Upper lobe of left lung (tissue), 6 donors: ENCODE results near the gene HMGB2. TPM values are rescaled to one million over a fixed set of nuclear protein-coding genes. Genes with fewer than 3 reads are reported as not detected.

Source experiments
- ATAC-seq, 2 donors: fragments of 200-7000 bp; cut with Tn5 transposase; one replicate each; pipeline ENCODE4 v1.9.1; 2022; ENCODE audit warnings: mild to moderate bottlenecking in 2 of 2, moderate library complexity in 2 of 2; ENCODE audit not compliant: low FRiP score in 2 of 2
- DNase-seq, 2 donors: peaks; one replicate each; pipeline ENCODE4 v3.0.0-alpha.2; 2019 to 2020
- H3K27ac ChIP-seq, 4 donors: fragments of 200-600 bp; sonication (generic); one replicate each; pipeline ENCODE4 v1.5.1; 2016 to 2019
- H3K27me3 ChIP-seq, 4 donors: fragments of 200-600 bp; sonication (generic); one replicate each; pipeline ENCODE4 v1.5.1; 2017 to 2019
- H3K36me3 ChIP-seq, 4 donors: fragments of 200-600 bp; sonication (generic); one replicate each; pipeline ENCODE4 v1.5.1; 2016 to 2019
- H3K4me1 ChIP-seq, 4 donors: fragments of 200-600 bp; sonication (generic); one replicate each; pipeline ENCODE4 v1.5.1; 2018 to 2019
- H3K4me3 ChIP-seq, 4 donors: fragments of 200-600 bp; sonication (generic); one replicate each; pipeline ENCODE4 v1.5.1; 2017 to 2019; ENCODE audit warnings: mild to moderate bottlenecking in 2 of 4, moderate library complexity in 1 of 4
- H3K9me3 ChIP-seq, 4 donors: fragments of 200-600 bp; sonication (generic); one replicate each; pipeline ENCODE4 v1.5.1; 2018 to 2019
- CTCF ChIP-seq, 6 experiments: fragments of 450-650 bp in 4 of 6; fragments of 200-600 bp in 2 of 6; sonication (generic) in 2 of 6; IDR thresholded peaks; one replicate each; pipeline ENCODE4 v1.5.1; 2016 to 2019; ENCODE audit warnings: antibody characterized with exemption in 6 of 6
- EP300 ChIP-seq, 4 donors: sonication (generic); formaldehyde crosslinking; IDR thresholded peaks; one replicate each; pipeline ENCODE4 v1.5.1; 2017; ENCODE audit warnings: antibody characterized with exemption in 4 of 4, control low read depth in 2 of 4
- POLR2A ChIP-seq, 4 donors: fragments of 450-650 bp; IDR thresholded peaks; one replicate each; pipeline ENCODE4 v1.5.1; 2016 to 2017; ENCODE audit warnings: antibody characterized with exemption in 4 of 4, mild to moderate bottlenecking in 2 of 4
- POLR2AphosphoS5 ChIP-seq, 2 donors: sonication (generic); formaldehyde crosslinking; IDR thresholded peaks; one replicate each; pipeline ENCODE4 v1.5.1; 2017; ENCODE audit warnings: antibody characterized with exemption in 2 of 2
- WGBS, 2 donors: methylation state at CpG; one replicate each; pipeline ENCODE4 v1.1.5; 2017 to 2018; 5-methylcytosine and 5-hydroxymethylcytosine counted together
- total RNA-seq, 6 donors: library from RNA; depleted of rRNA in 4 of 6; stranded (reverse); fragments of >200 nt in 4 of 6; gene quantifications; one replicate each; pipeline versions ENCODE4 v1.1.0 to v1.2.1, GENCODE V29; 2016 to 2021
- donor health status: DM: no; HTN: no; CAD: no; lungs with moderate emphysema.
- donor health status: DM: no; HTN: yes; CAD: no; lungs with severe emphysema.

The HMGB2 gene
- total RNA-seq, 6 donors from 2014 or later = 37.5 to 72.7 (median 54.8) TPM

DNA sequence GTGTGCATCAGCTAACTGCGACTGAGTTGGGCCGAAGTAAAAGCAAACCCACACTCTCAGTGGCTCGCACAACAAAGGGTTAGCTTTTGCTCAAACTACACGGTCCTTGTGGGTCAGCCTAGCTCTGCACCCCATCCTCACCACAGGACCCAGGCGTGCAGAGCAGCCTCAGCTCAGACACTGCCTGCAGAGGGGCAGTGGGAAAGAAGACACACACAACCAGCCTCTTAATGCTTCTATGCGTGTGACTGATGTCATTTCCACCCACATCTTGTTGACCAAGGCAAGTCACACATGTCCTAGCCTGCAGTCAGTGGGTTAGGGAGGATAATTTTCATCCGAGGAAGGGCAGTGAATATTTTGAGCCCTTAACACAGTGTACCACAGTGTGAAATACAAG lies 40.5 kb downstream of the HMGB2 start:
- Histone ChIP-seq H3K9me3 (no peaks in the 10 kb centered on the region), H3K4me1 (no peaks in the 10 kb centered on the region), H3K27ac (no peak overlapping the region), H3K4me3 (no peak overlapping the region), H3K36me3 (peaks cover 0 to 9% (median 4%) of the 10 kb centered on the region in 4 donors), H3K27me3 (no peaks in the 10 kb centered on the region)
- no peak for ATAC-seq
- no peak for TF ChIP-seq POLR2AphosphoS5 (IDR thresholded peaks at IDR 0.05)
- no peak for TF ChIP-seq EP300 (IDR thresholded peaks at IDR 0.05)
- no peak for TF ChIP-seq POLR2A (IDR thresholded peaks at IDR 0.05)
- TF ChIP-seq CTCF (IDR thresholded peaks at IDR 0.05) = no peak
- DNase-seq = no peak
- WGBS, 2 donors = 92% methylated on average over 7 of the region's 7 CpGs

DNA sequence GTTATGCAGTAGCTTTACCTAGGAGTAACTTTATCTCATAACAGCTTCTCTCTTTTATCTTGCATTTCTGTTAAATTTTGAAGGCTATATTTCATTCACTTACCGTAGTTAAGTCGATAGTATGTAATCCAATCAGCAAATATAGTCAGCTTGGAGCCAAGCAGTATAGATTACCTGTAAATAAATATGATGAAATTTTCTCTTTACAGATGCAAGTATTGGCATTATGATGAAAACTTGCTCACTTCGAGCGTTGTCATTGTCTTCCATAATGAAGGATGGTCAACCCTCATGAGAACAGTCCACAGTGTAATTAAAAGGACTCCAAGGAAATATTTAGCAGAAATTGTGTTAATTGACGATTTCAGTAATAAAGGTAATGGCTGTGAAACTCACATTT lies 42.3 kb downstream of the HMGB2 start:
- ATAC-seq = no peak
- no peaks in the 10 kb centered on the region for H3K27me3 ChIP-seq
- WGBS, 2 donors = 94% methylated on average over 5 of the region's 5 CpGs
- no peak overlapping the region for H3K27ac ChIP-seq
- no peak overlapping the region for H3K4me3 ChIP-seq
- H3K4me1 ChIP-seq = no peaks in the 10 kb centered on the region
- TF ChIP-seq POLR2A (IDR thresholded peaks at IDR 0.05) (no peak), POLR2AphosphoS5 (IDR thresholded peaks at IDR 0.05) (no peak), CTCF (IDR thresholded peaks at IDR 0.05) (no peak), EP300 (IDR thresholded peaks at IDR 0.05) (no peak)
- DNase-seq = no peak
- H3K36me3 ChIP-seq = peaks cover 0 to 4% (median 0%) of the 10 kb centered on the region in 4 donors
- peaks cover 0 to 9% (median 6%) of the 10 kb centered on the region in 4 donors for H3K9me3 ChIP-seq

- H3K9me3 ChIP-seq = peaks cover 6 to 29% (median 21%) of the 10 kb centered on the region in 4 donors
- no peak overlapping the region for H3K27ac ChIP-seq
- H3K36me3 ChIP-seq = no peaks in the 10 kb centered on the region
- no peaks in the 10 kb centered on the region for H3K4me1 ChIP-seq
- ATAC-seq (peak in 1 of 2 donors; percentile 31), DNase-seq (no peak)
- TF ChIP-seq POLR2A (IDR thresholded peaks at IDR 0.05) (no peak), CTCF (IDR thresholded peaks at IDR 0.05) (no peak), POLR2AphosphoS5 (IDR thresholded peaks at IDR 0.05) (no peak)
- H3K4me3 ChIP-seq = peak overlapping the region in 2 of 4 donors; percentile 9 to 15
- no peaks in the 10 kb centered on the region for H3K27me3 ChIP-seq
- 46 to 53% methylated on average over 4 of the region's 4 CpGs for WGBS, 2 donors
Measured at GRCh38 chr4:173289353-173289727, 44.8 kb downstream of the HMGB2 start.

- ATAC-seq = peak in 1 of 2 donors; percentile 16
- TF ChIP-seq POLR2A (IDR thresholded peaks at IDR 0.05) (no peak), POLR2AphosphoS5 (IDR thresholded peaks at IDR 0.05) (no peak), CTCF (IDR thresholded peaks at IDR 0.05) (no peak), EP300 (IDR thresholded peaks at IDR 0.05) (no peak)
- Histone ChIP-seq H3K36me3 (no peaks in the 10 kb centered on the region), H3K27ac (no peak overlapping the region), H3K4me1 (no peaks in the 10 kb centered on the region), H3K4me3 (peak overlapping the region in 2 of 4 donors; percentile 9 to 15), H3K27me3 (no peaks in the 10 kb centered on the region), H3K9me3 (peaks cover 6 to 32% (median 22%) of the 10 kb centered on the region in 4 donors)
- DNase-seq = no peak
- 74 to 83% methylated on average over 3 of the region's 3 CpGs for WGBS, 2 donors
Measured at GRCh38 chr4:173288698-173289352, 45.3 kb downstream of the HMGB2 start.

DNA sequence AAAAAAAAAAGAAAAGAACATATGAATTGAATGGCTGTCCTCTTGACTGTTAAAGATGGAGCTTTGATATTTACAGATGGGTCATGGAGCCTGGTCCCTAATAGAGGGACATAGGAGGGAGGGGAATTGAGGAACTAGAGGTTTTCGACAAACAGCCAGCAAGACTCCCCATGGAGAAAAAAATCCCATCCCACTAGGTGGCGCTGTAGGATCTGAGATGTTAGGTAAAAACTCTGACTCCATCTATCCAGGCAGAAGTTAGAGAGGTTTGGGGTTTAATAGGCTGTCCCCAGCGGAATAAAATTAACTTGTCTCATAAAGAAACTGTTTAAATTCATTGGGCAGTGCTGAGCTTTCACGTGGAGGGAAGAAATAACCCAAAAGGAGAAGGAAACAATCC lies 45.9 kb downstream of the HMGB2 start:
- Histone ChIP-seq H3K4me1 (no peaks in the 10 kb centered on the region), H3K27ac (no peak overlapping the region), H3K36me3 (no peaks in the 10 kb centered on the region), H3K9me3 (peaks cover 6 to 38% (median 27%) of the 10 kb centered on the region in 4 donors), H3K27me3 (no peaks in the 10 kb centered on the region), H3K4me3 (no peak overlapping the region)
- DNase-seq (peak in 1 of 2 donors; percentile 57), ATAC-seq (peak; percentile 53 to 64)
- WGBS, 2 donors = 69 to 75% methylated on average over 4 of the region's 4 CpGs
- peak in 5 of 6 experiments; percentile 29 to 44 (median 38) for TF ChIP-seq CTCF (IDR thresholded peaks at IDR 0.05)
- no peak for TF ChIP-seq POLR2A (IDR thresholded peaks at IDR 0.05)
